ENCODE results near the gene AUTS2.

DNA sequence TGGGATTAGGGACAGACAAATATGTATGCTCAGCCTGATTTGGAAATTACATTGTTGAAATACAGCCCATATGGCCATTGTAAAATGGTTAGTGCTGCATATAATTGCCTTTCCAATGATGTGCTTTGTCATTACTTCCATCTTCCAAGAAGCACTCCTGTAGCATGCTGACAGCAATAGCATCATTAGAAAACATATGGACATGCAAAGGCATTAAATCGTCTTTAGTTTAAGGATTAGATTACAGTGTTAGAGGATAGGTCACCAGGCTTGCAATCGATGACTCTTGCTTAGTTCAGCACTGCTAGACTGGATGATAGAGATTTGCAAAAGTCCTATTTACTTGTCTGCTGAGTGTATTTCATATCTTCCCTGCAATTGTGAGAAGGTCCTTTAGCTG is 17.4 kb downstream of the AUTS2 start:
- TF ChIP-seq EZH2 (IDR thresholded peaks at IDR 0.05; ENCODE audit: low read length) (no peak), CTCF (optimal IDR thresholded peaks at IDR 0.05 in 1 of 3, IDR thresholded peaks at IDR 0.05 in 1 of 3, conservative IDR thresholded peaks at IDR 0.05 in 1 of 3; ENCODE audit: extremely low read depth in 1 of 3, insufficient read depth in 2 of 3, low read length in 3 of 3) (no peak)
